ENCODE results near the gene HOXA4. TPM values are rescaled to one million over a fixed set of nuclear protein-coding genes. Genes with fewer than 3 reads are reported as not detected.

The HOXA4 gene
- polyA plus RNA-seq, 1 donor (not counting 4 experiments of a cell fraction or from before 2014, with no cell fraction given) = 1.5 TPM

DNA sequence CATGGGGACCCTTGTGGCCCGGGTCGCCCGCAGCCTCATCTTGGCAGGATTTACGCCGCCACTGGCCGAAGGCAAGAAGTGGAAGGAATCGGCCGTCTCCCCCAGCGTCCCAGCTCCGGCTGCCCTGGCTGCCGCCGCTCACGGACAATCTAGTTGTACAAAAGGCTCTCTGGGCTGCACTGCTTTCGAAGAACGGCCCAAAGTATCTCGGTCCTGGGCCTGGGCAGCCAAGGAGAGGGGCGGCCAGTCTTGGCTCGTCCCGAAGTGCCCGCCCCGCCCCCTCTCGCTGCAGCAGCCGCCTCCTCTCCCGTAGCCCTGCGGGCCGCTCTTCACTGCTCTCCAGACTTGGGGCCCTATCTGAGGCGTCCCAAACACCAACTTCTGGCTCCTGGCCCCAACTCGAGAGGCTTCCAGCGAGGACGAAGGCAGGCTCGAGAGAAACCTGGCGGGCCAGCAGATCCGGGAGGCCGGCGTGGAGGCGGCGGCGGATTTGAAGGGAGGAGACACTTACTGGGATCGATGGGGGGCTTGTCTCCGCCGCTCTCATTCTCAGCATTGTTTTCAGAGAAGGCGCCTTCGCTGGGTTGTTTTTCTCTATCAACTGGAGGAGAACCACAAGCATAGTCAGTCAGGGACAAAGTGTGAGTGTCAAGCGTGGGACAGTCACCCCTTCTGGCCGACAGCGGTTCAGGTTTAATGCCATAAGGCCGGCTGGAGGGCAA is 34.0 kb upstream of the HOXA4 start:
- H3K9me1 ChIP-seq (ENCODE audit: control insufficient read depth, extremely low read depth, insufficient read depth, low read length) = no peaks in the 10 kb centered on the region
- no peaks in the 10 kb centered on the region for H3K27me3 ChIP-seq (ENCODE audit: control insufficient read depth, extremely low read depth, insufficient read depth, low read length)
- peak overlapping the region; percentile 87 for H3K27ac ChIP-seq (ENCODE audit: control insufficient read depth, insufficient read depth, low read length)
- dilution Hi-C loops (cut with MboI; ENCODE audit: extremely low pct_ligation_motif_present, low sequenced_read_pairs) = no loop called here
- H3K79me2 ChIP-seq (ENCODE audit: control insufficient read depth, insufficient read depth, low read length) = peaks cover 75% of the 10 kb centered on the region
- H3K4me3 ChIP-seq (ENCODE audit: control insufficient read depth in 2 of 3, extremely low read depth in 1 of 3, insufficient read depth in 2 of 3, low read depth in 1 of 3, low read length in 3 of 3) = peak overlapping the region; percentile 78 to 94 (median 84)
- no peak for DNase-seq (ENCODE audit: low read depth, low spot score)
- FAIRE-seq = no peak
- peaks cover 4 to 10% of the 10 kb centered on the region in 2 experiments for H3K36me3 ChIP-seq (ENCODE audit: control insufficient read depth in 2 of 2, extremely low read depth in 1 of 2, insufficient read depth in 2 of 2, low read length in 2 of 2)
- peaks cover 27% of the 10 kb centered on the region for H3K4me1 ChIP-seq (ENCODE audit: control insufficient read depth, extremely low read depth, insufficient read depth, low read length)
- H3K9me3 ChIP-seq (ENCODE audit: control insufficient read depth, low read depth, low read length) = no peaks in the 10 kb centered on the region
- H3K4me2 ChIP-seq (ENCODE audit: control insufficient read depth, extremely low read depth, insufficient read depth, low read depth, low read length) = peak overlapping the region; percentile 98
- H4K20me1 ChIP-seq (ENCODE audit: control insufficient read depth, extremely low read depth, insufficient read depth, low read length) = no peaks in the 10 kb centered on the region
- no peak for TF ChIP-seq EZH2 (IDR thresholded peaks at IDR 0.05; ENCODE audit: low read length)
- TF ChIP-seq, protein P1, sequence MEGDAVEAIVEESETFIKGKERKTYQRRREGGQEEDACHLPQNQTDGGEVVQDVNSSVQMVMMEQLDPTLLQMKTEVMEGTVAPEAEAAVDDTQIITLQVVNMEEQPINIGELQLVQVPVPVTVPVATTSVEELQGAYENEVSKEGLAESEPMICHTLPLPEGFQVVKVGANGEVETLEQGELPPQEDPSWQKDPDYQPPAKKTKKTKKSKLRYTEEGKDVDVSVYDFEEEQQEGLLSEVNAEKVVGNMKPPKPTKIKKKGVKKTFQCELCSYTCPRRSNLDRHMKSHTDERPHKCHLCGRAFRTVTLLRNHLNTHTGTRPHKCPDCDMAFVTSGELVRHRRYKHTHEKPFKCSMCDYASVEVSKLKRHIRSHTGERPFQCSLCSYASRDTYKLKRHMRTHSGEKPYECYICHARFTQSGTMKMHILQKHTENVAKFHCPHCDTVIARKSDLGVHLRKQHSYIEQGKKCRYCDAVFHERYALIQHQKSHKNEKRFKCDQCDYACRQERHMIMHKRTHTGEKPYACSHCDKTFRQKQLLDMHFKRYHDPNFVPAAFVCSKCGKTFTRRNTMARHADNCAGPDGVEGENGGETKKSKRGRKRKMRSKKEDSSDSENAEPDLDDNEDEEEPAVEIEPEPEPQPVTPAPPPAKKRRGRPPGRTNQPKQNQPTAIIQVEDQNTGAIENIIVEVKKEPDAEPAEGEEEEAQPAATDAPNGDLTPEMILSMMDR (optimal IDR thresholded peaks at IDR 0.05 in 1 of 3, IDR thresholded peaks at IDR 0.05 in 1 of 3, conservative IDR thresholded peaks at IDR 0.05 in 1 of 3; ENCODE audit: extremely low read depth in 1 of 3, insufficient read depth in 2 of 3, low read length in 3 of 3) = peak in 2 of 3 experiments; percentile 33 to 40
- H3K9ac ChIP-seq (ENCODE audit: control insufficient read depth, extremely low read depth, insufficient read depth, low read length) = peak overlapping the region; percentile 83
- peak overlapping the region; percentile 95 for H2AFZ ChIP-seq (ENCODE audit: control insufficient read depth, low read length)

DNA sequence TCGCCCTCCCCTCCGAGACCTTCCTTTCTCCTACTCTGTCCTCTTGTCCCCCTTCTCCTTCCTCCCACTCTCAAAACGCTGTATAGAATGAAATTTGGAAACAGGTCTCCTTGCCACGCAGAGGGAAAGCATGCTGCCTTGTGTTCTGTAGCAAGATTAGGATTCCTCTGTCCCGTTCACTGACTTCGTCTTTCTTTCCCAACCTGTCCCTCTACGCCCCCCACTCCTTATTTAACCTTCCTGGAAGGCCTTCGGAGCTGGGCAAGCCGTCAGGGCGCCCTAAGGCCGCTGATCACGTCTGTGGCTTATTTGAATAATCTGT is 33.4 kb upstream of the HOXA4 start:
- Histone ChIP-seq H3K9ac (ENCODE audit: control insufficient read depth, extremely low read depth, insufficient read depth, low read length) (peak overlapping the region; percentile 83), H3K4me3 (ENCODE audit: control insufficient read depth in 2 of 3, extremely low read depth in 1 of 3, insufficient read depth in 2 of 3, low read depth in 1 of 3, low read length in 3 of 3) (peak overlapping the region; percentile 78 to 94 (median 84)), H3K9me3 (ENCODE audit: control insufficient read depth, low read depth, low read length) (no peaks in the 10 kb centered on the region), H2AFZ (ENCODE audit: control insufficient read depth, low read length) (peak overlapping the region; percentile 9), H3K9me1 (ENCODE audit: control insufficient read depth, extremely low read depth, insufficient read depth, low read length) (no peaks in the 10 kb centered on the region), H3K27ac (ENCODE audit: control insufficient read depth, insufficient read depth, low read length) (peak overlapping the region; percentile 87), H4K20me1 (ENCODE audit: control insufficient read depth, extremely low read depth, insufficient read depth, low read length) (no peaks in the 10 kb centered on the region), H3K4me1 (ENCODE audit: control insufficient read depth, extremely low read depth, insufficient read depth, low read length) (peaks cover 32% of the 10 kb centered on the region), H3K4me2 (ENCODE audit: control insufficient read depth, extremely low read depth, insufficient read depth, low read depth, low read length) (peak overlapping the region; percentile 98), H3K36me3 (ENCODE audit: control insufficient read depth in 2 of 2, extremely low read depth in 1 of 2, insufficient read depth in 2 of 2, low read length in 2 of 2) (peaks cover 4 to 10% of the 10 kb centered on the region in 2 experiments), H3K27me3 (ENCODE audit: control insufficient read depth, extremely low read depth, insufficient read depth, low read length) (no peaks in the 10 kb centered on the region), H3K79me2 (ENCODE audit: control insufficient read depth, insufficient read depth, low read length) (peaks cover 76% of the 10 kb centered on the region)
- DNase-seq (ENCODE audit: low read depth, low spot score) (no peak), FAIRE-seq (no peak)
- dilution Hi-C loops (cut with MboI; ENCODE audit: extremely low pct_ligation_motif_present, low sequenced_read_pairs) = no loop called here
- TF ChIP-seq EZH2 (IDR thresholded peaks at IDR 0.05; ENCODE audit: low read length) = no peak
- TF ChIP-seq, protein P1 (optimal IDR thresholded peaks at IDR 0.05 in 1 of 3, IDR thresholded peaks at IDR 0.05 in 1 of 3, conservative IDR thresholded peaks at IDR 0.05 in 1 of 3; ENCODE audit: extremely low read depth in 1 of 3, insufficient read depth in 2 of 3, low read length in 3 of 3) = no peak
